GM23338 (cell line): Measurements from ENCODE around the gene TRIM34.

Experiments used
- POLR2AphosphoS5 ChIP-seq: IDR thresholded peaks from 2 replicates; pipeline ENCODE4 v1.6.1; 2016; ENCODE audit warnings: antibody characterized with exemption, low read depth
- TF ChIP-seq, protein P1 (sequence below): IDR thresholded peaks from one replicate; pipeline ENCODE4 v1.6.1; 2018; ENCODE audit warnings: antibody characterized with exemption; ENCODE audit not compliant: unreplicated experiment
- TF ChIP-seq, protein P2 (sequence below), 2 experiments: fragments of 200-600 bp in 1 of 2; sonication (generic) in 1 of 2; conservative IDR thresholded peaks; 2 replicates each; pipeline versions ENCODE4 v1.5.1 to v1.6.1; 2016 to 2017; ENCODE audit warnings: antibody characterized with exemption in 2 of 2, low read depth in 2 of 2, mild to moderate bottlenecking in 2 of 2, moderate library complexity in 1 of 2

DNA sequence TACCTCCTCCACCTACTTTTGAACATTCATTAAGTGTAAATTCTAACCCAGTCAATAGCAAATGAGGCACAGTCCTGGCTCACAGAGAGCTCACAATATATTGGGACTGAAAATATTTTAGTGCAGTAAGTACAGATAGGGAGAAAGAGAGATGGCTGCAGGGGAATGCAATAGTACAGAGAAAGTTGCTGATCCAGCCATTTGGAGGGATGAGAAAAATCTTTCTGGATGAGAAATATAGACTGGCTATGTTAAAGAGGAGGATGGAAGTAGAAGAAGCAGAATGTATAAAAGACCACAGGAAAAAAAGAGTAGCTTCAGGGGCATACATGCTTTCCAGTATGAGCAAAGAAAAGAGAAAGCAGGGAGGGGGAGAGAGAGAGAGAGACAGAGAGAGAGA, 47.7 kb upstream of the TRIM34 start:
- no peak for TF ChIP-seq POLR2AphosphoS5
- TF ChIP-seq, protein P1, sequence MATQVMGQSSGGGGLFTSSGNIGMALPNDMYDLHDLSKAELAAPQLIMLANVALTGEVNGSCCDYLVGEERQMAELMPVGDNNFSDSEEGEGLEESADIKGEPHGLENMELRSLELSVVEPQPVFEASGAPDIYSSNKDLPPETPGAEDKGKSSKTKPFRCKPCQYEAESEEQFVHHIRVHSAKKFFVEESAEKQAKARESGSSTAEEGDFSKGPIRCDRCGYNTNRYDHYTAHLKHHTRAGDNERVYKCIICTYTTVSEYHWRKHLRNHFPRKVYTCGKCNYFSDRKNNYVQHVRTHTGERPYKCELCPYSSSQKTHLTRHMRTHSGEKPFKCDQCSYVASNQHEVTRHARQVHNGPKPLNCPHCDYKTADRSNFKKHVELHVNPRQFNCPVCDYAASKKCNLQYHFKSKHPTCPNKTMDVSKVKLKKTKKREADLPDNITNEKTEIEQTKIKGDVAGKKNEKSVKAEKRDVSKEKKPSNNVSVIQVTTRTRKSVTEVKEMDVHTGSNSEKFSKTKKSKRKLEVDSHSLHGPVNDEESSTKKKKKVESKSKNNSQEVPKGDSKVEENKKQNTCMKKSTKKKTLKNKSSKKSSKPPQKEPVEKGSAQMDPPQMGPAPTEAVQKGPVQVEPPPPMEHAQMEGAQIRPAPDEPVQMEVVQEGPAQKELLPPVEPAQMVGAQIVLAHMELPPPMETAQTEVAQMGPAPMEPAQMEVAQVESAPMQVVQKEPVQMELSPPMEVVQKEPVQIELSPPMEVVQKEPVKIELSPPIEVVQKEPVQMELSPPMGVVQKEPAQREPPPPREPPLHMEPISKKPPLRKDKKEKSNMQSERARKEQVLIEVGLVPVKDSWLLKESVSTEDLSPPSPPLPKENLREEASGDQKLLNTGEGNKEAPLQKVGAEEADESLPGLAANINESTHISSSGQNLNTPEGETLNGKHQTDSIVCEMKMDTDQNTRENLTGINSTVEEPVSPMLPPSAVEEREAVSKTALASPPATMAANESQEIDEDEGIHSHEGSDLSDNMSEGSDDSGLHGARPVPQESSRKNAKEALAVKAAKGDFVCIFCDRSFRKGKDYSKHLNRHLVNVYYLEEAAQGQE, result no peak
- TF ChIP-seq, protein P2, sequence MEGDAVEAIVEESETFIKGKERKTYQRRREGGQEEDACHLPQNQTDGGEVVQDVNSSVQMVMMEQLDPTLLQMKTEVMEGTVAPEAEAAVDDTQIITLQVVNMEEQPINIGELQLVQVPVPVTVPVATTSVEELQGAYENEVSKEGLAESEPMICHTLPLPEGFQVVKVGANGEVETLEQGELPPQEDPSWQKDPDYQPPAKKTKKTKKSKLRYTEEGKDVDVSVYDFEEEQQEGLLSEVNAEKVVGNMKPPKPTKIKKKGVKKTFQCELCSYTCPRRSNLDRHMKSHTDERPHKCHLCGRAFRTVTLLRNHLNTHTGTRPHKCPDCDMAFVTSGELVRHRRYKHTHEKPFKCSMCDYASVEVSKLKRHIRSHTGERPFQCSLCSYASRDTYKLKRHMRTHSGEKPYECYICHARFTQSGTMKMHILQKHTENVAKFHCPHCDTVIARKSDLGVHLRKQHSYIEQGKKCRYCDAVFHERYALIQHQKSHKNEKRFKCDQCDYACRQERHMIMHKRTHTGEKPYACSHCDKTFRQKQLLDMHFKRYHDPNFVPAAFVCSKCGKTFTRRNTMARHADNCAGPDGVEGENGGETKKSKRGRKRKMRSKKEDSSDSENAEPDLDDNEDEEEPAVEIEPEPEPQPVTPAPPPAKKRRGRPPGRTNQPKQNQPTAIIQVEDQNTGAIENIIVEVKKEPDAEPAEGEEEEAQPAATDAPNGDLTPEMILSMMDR (conservative IDR thresholded peaks at IDR 0.05; ENCODE audit: low read depth in 2 of 2), result no peak
